GM19324 (cell line): Measurements from ENCODE around the gene ST3GAL4.
"Not testable (repeated sequence)": the region's sequence is repeated elsewhere in the genome, so short reads cannot be mapped to it uniquely, and the experiment has no call there.

Experiments used
- ATAC-seq: cut with Tn5 transposase; IDR thresholded peaks from one replicate; pipeline ENCODE4 v1.9.1; 2021; ENCODE audit warnings: mild to moderate bottlenecking, moderate library complexity; ENCODE audit not compliant: unreplicated experiment, low FRiP score

Gene ST3GAL4

GRCh38 chr11:126344141-126345080 is 11.1 kb upstream of the ST3GAL4 start:
- no peak for ATAC-seq

- no peak for ATAC-seq
These were observed 10.2 kb upstream of the ST3GAL4 start for GRCh38 chr11:126345283-126345682.

GRCh38 chr11:126345759-126346585 is 9.5 kb upstream of the ST3GAL4 start:
- no peak for ATAC-seq

- ATAC-seq, result no peak
These were observed 8.9 kb upstream of the ST3GAL4 start for GRCh38 chr11:126346586-126346940.

GRCh38 chr11:126346946-126347345 is 8.5 kb upstream of the ST3GAL4 start:
- not testable (repeated sequence) for ATAC-seq

GRCh38 chr11:126347751-126348668 is 7.5 kb upstream of the ST3GAL4 start:
- ATAC-seq, result no peak

- no peak for ATAC-seq
These were observed 6.5 kb upstream of the ST3GAL4 start for GRCh38 chr11:126348806-126349582.

- no peak for ATAC-seq
These were observed 4.7 kb upstream of the ST3GAL4 start for GRCh38 chr11:126350836-126351235.

GRCh38 chr11:126352163-126352562 is 3.3 kb upstream of the ST3GAL4 start:
- ATAC-seq, result no peak

- no peak for ATAC-seq
These were observed 2.3 kb upstream of the ST3GAL4 start for GRCh38 chr11:126352934-126353801.

- peak; percentile 20 for ATAC-seq
These were observed 709 bp upstream of the ST3GAL4 start for GRCh38 chr11:126354631-126355323.

- peak; percentile 15 for ATAC-seq
These were observed 726 bp downstream of the ST3GAL4 start for GRCh38 chr11:126355926-126356897.

GRCh38 chr11:126357055-126357962 is 1.8 kb downstream of the ST3GAL4 start:
- ATAC-seq, result no peak

GRCh38 chr11:126357969-126358762 is 2.7 kb downstream of the ST3GAL4 start:
- ATAC-seq, result no peak

- ATAC-seq, result no peak
These were observed 3.3 kb downstream of the ST3GAL4 start for GRCh38 chr11:126358763-126359160.
